HCT116 (cell line): Measurements from ENCODE around the gene ENPP6.

ENCODE experiments used
- CBX3 ChIP-seq: IDR thresholded peaks from 2 replicates; pipeline ENCODE4 v1.6.1; 2012; ENCODE audit warnings: low read depth
- CTCF ChIP-seq, 3 experiments: fragments of 200-600 bp in 1 of 3; sonication (generic) in 1 of 3; IDR thresholded peaks in 2 of 3; conservative IDR thresholded peaks in 1 of 3; 2 replicates each; pipeline ENCODE4 v1.5.1; 2012 to 2017; ENCODE audit warnings: low read depth in 2 of 3, low read length in 2 of 3, antibody characterized with exemption in 1 of 3, borderline replicate concordance in 1 of 3, control low read depth in 1 of 3, mild to moderate bottlenecking in 1 of 3, mixed read lengths in 1 of 3, mixed run types in 1 of 3, moderate library complexity in 1 of 3; ENCODE audit not compliant: insufficient read depth in 1 of 3
- EGR1 ChIP-seq: IDR thresholded peaks from 2 replicates; pipeline ENCODE4 v1.6.1; 2012; ENCODE audit warnings: low read depth
- MAX ChIP-seq: IDR thresholded peaks from 2 replicates; pipeline ENCODE4 v1.6.1; 2012
- POLR2A ChIP-seq: IDR thresholded peaks from 2 replicates; pipeline ENCODE4 v1.7.0; 2011; ENCODE audit warnings: borderline replicate concordance; ENCODE audit not compliant: insufficient read depth, insufficient read length; ENCODE audit errors: extremely low read depth
- POLR2AphosphoS5 ChIP-seq: IDR thresholded peaks from 2 replicates; pipeline ENCODE4 v1.6.1; 2011; ENCODE audit warnings: mild to moderate bottlenecking, low read depth, low read length, moderate library complexity
- SIN3A ChIP-seq: IDR thresholded peaks from 2 replicates; pipeline ENCODE4 v1.6.1; 2012; ENCODE audit warnings: low read depth
- SP1 ChIP-seq: IDR thresholded peaks from 2 replicates; pipeline ENCODE4 v1.6.1; 2012; ENCODE audit warnings: low read depth
- TCF7L2 ChIP-seq: IDR thresholded peaks from 2 replicates; pipeline ENCODE4 v1.7.0; 2011; ENCODE audit warnings: borderline replicate concordance, inconsistent platforms; ENCODE audit not compliant: insufficient read depth, insufficient read length; ENCODE audit errors: extremely low read depth
- YY1 ChIP-seq: IDR thresholded peaks from 2 replicates; pipeline ENCODE4 v1.6.1; 2011; ENCODE audit warnings: low read length, low read depth, moderate library complexity, mild to moderate bottlenecking; ENCODE audit not compliant: insufficient replicate concordance; ENCODE audit errors: extremely low read depth
- ZNF274 ChIP-seq: fragments of 200-500 bp; sonication (Bioruptor generic); IDR thresholded peaks from 2 replicates; pipeline ENCODE4 v1.6.1; 2014; ENCODE audit warnings: mild to moderate bottlenecking, low read depth, low read length, inconsistent platforms
- TF ChIP-seq, protein P1 (sequence below): IDR thresholded peaks from 2 replicates; pipeline ENCODE4 v1.6.1; 2012; ENCODE audit warnings: low read depth

DNA sequence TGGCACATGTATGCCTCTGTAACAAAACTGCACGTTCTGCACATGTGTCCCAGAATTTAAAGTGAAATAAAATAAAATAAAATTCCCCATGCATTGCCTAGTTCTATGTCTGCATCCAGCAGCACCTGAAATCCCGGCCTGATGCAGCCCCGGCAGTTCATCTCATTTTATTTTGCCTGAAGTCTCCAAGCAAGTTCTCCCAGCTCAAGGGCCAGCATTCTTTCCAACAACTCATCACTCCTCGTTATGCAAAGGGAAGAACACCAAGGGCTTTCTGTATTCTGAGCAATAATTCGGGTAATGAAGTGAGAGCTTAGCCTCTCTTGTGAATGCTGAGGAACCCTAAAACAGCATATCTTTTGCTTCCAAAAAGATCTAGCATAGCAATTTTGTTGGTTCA lies 2.7 kb downstream of the ENPP6 start:
- TF ChIP-seq CTCF (IDR thresholded peaks at IDR 0.05 in 2 of 3, conservative IDR thresholded peaks at IDR 0.05 in 1 of 3; ENCODE audit: borderline replicate concordance in 1 of 3, insufficient read depth in 1 of 3, low read depth in 2 of 3, low read length in 2 of 3) (no peak), POLR2A (no peak), YY1 (no peak), POLR2AphosphoS5 (no peak), EGR1 (no peak), CBX3 (no peak), SIN3A (no peak), SP1 (no peak), ZNF274 (no peak), MAX (no peak), TCF7L2 (no peak)
- TF ChIP-seq, protein P1, sequence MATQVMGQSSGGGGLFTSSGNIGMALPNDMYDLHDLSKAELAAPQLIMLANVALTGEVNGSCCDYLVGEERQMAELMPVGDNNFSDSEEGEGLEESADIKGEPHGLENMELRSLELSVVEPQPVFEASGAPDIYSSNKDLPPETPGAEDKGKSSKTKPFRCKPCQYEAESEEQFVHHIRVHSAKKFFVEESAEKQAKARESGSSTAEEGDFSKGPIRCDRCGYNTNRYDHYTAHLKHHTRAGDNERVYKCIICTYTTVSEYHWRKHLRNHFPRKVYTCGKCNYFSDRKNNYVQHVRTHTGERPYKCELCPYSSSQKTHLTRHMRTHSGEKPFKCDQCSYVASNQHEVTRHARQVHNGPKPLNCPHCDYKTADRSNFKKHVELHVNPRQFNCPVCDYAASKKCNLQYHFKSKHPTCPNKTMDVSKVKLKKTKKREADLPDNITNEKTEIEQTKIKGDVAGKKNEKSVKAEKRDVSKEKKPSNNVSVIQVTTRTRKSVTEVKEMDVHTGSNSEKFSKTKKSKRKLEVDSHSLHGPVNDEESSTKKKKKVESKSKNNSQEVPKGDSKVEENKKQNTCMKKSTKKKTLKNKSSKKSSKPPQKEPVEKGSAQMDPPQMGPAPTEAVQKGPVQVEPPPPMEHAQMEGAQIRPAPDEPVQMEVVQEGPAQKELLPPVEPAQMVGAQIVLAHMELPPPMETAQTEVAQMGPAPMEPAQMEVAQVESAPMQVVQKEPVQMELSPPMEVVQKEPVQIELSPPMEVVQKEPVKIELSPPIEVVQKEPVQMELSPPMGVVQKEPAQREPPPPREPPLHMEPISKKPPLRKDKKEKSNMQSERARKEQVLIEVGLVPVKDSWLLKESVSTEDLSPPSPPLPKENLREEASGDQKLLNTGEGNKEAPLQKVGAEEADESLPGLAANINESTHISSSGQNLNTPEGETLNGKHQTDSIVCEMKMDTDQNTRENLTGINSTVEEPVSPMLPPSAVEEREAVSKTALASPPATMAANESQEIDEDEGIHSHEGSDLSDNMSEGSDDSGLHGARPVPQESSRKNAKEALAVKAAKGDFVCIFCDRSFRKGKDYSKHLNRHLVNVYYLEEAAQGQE = no peak
